Lower lobe of right lung (tissue), 2 donors: Measurements from ENCODE around the gene MAP2K2. TPM values are rescaled to one million over a fixed set of nuclear protein-coding genes. Genes with fewer than 3 reads are reported as not detected.
A peak's percentile ranks its signal among the peaks of the same experiment; 100 is the strongest.

Source experiments
- ATAC-seq, 2 donors: fragments of 200-7000 bp; cut with Tn5 transposase; one replicate each; pipeline ENCODE4 v1.9.1; 2020 to 2022; ENCODE audit warnings: mild to moderate bottlenecking in 2 of 2, moderate library complexity in 2 of 2
- DNase-seq: peaks from one replicate; pipeline ENCODE4 v3.0.0-alpha.2; 2020
- H3K27ac ChIP-seq: fragments of 200-600 bp; one replicate; pipeline ENCODE4 v1.8.0; 2022
- H3K27me3 ChIP-seq: fragments of 200-600 bp; one replicate; pipeline ENCODE4 v1.8.0; 2022; ENCODE audit warnings: low read depth
- H3K36me3 ChIP-seq: fragments of 200-600 bp; one replicate; pipeline ENCODE4 v1.8.0; 2022; ENCODE audit warnings: mild to moderate bottlenecking
- H3K4me1 ChIP-seq: fragments of 200-600 bp; one replicate; pipeline ENCODE4 v1.8.0; 2022
- H3K4me3 ChIP-seq: fragments of 200-600 bp; one replicate; pipeline ENCODE4 v1.8.0; 2022; ENCODE audit warnings: mild to moderate bottlenecking
- H3K9me3 ChIP-seq: fragments of 200-600 bp; one replicate; pipeline ENCODE4 v1.8.0; 2022
- CTCF ChIP-seq: fragments of 200-600 bp; IDR thresholded peaks from one replicate; pipeline ENCODE4 v1.8.0; 2022; ENCODE audit warnings: antibody characterized with exemption, mild to moderate bottlenecking
- intact Hi-C: fragments of 100-400 bp; cut with DNase I; formaldehyde crosslinking; loops from one replicate; pipeline ENCODE4 v1.11.0; 2022
- total RNA-seq: library from RNA; stranded (reverse); fragmentation: NEBNext Ultra II Directional; extraction: Animal tissue kit (Norgen Biotek cat#: 25700); gene quantifications from one replicate; pipeline ENCODE4 v1.2.1, GENCODE V29; 2021
- donor health status: DM: no; HTN: yes; CAD: no; lungs with severe emphysema.

Gene MAP2K2
- total RNA-seq, 1 donor from 2014 or later: 125 TPM

- no peaks in the 10 kb centered on the region for H3K4me1 ChIP-seq
- no peak for TF ChIP-seq CTCF
- H3K36me3 ChIP-seq: peaks cover 81% of the 10 kb centered on the region
- no peak overlapping the region for H3K27ac ChIP-seq
- no peak overlapping the region for H3K4me3 ChIP-seq
- no peaks in the 10 kb centered on the region for H3K9me3 ChIP-seq
- intact Hi-C loops: no loop called here
- ATAC-seq (no peak), DNase-seq (no peak)
- no peaks in the 10 kb centered on the region for H3K27me3 ChIP-seq
Observed at GRCh38 chr19:4094761-4095487, 29.0 kb downstream of the MAP2K2 start.

- intact Hi-C loops: no loop called here
- ATAC-seq (no peak), DNase-seq (no peak)
- no peak for TF ChIP-seq CTCF
- Histone ChIP-seq H3K36me3 (peaks cover 81% of the 10 kb centered on the region), H3K27me3 (no peaks in the 10 kb centered on the region), H3K27ac (no peak overlapping the region), H3K4me3 (no peak overlapping the region), H3K4me1 (no peaks in the 10 kb centered on the region), H3K9me3 (no peaks in the 10 kb centered on the region)
Observed at GRCh38 chr19:4094291-4094690, 29.6 kb downstream of the MAP2K2 start.

- Histone ChIP-seq H3K27me3 (no peaks in the 10 kb centered on the region), H3K4me1 (no peaks in the 10 kb centered on the region), H3K4me3 (no peak overlapping the region), H3K27ac (no peak overlapping the region), H3K36me3 (peaks cover 76% of the 10 kb centered on the region), H3K9me3 (no peaks in the 10 kb centered on the region)
- DNase-seq: no peak
- no peak for TF ChIP-seq CTCF
- intact Hi-C loops: no loop called here
- ATAC-seq: no peak
Observed at GRCh38 chr19:4093643-4094175, 30.2 kb downstream of the MAP2K2 start.

- H3K9me3 ChIP-seq: no peaks in the 10 kb centered on the region
- ATAC-seq (peak; percentile 56 to 65), DNase-seq (peak; percentile 84)
- intact Hi-C loops: no loop called here
- no peak for TF ChIP-seq CTCF
- no peaks in the 10 kb centered on the region for H3K27me3 ChIP-seq
- peaks cover 18% of the 10 kb centered on the region for H3K4me1 ChIP-seq
- H3K4me3 ChIP-seq: peak overlapping the region; percentile 37
- H3K36me3 ChIP-seq: peaks cover 60% of the 10 kb centered on the region
- H3K27ac ChIP-seq: no peak overlapping the region
Observed at GRCh38 chr19:4090356-4091220, 33.3 kb downstream of the MAP2K2 start.

GRCh38 chr19:4089946-4090345 lies 34.0 kb downstream of the MAP2K2 start:
- H3K36me3 ChIP-seq: peaks cover 54% of the 10 kb centered on the region

More at GRCh38 chr19:4089946-4090345, 34.0 kb downstream of the MAP2K2 start:
- H3K4me3 ChIP-seq: peak overlapping the region; percentile 37
- peak overlapping the region; percentile 78 for H3K27ac ChIP-seq
- ATAC-seq (peak in 1 of 2 donors; percentile 2), DNase-seq (no peak)
- H3K4me1 ChIP-seq: peaks cover 18% of the 10 kb centered on the region
- intact Hi-C loops: no loop called here
- no peaks in the 10 kb centered on the region for H3K27me3 ChIP-seq
- no peak for TF ChIP-seq CTCF
- no peaks in the 10 kb centered on the region for H3K9me3 ChIP-seq
